ENCODE measurements around the gene PDE4D.
"Not testable (repeated sequence)": the region's sequence is repeated elsewhere in the genome, so short reads cannot be mapped to it uniquely, and the experiment has no call there.

DNA sequence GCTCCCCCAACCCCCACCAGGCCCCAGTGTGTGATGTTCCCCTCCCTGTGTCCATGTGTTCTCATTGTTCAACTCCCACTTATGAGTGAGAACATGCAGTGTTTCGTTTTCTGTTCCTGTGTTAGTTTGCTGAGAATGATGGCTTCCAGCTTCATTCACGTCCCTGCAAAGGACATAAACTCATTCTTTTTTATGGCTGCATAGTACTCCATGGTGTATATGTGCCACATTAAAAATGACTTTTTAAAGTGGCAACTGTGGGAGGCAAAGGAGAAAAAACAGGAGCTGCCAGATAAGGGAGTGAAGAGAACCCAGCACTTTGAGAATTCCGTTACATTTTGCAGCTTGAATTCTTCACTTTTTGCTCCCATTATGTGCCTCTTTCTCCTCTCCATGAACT lies 836.9 kb downstream of the PDE4D start:
- not testable (repeated sequence) for TF ChIP-seq CTCF (conservative IDR thresholded peaks at IDR 0.05; ENCODE audit: low read depth, low read length); NFE2L2 (IDR thresholded peaks at IDR 0.05; ENCODE audit: low read depth, low read length); POLR2A (IDR thresholded peaks at IDR 0.05; ENCODE audit: low read depth, low read length); MXI1 (IDR thresholded peaks at IDR 0.05; ENCODE audit: borderline replicate concordance, low read depth, low read length); RCOR1 (IDR thresholded peaks at IDR 0.05; ENCODE audit: insufficient replicate concordance, low read length); RAD21 (IDR thresholded peaks at IDR 0.05; ENCODE audit: low read length); ELK1 (IDR thresholded peaks at IDR 0.05; ENCODE audit: borderline replicate concordance, low read depth, low read length); CEBPB (IDR thresholded peaks at IDR 0.05; ENCODE audit: low read depth, low read length); MAZ (IDR thresholded peaks at IDR 0.05; ENCODE audit: borderline replicate concordance, low read depth, low read length); CHD1 (IDR thresholded peaks at IDR 0.05; ENCODE audit: low read depth, low read length); MAFK (IDR thresholded peaks at IDR 0.05; ENCODE audit: low read depth, low read length)
- TF ChIP-seq, protein P1, sequence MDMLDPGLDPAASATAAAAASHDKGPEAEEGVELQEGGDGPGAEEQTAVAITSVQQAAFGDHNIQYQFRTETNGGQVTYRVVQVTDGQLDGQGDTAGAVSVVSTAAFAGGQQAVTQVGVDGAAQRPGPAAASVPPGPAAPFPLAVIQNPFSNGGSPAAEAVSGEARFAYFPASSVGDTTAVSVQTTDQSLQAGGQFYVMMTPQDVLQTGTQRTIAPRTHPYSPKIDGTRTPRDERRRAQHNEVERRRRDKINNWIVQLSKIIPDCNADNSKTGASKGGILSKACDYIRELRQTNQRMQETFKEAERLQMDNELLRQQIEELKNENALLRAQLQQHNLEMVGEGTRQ (IDR thresholded peaks at IDR 0.05; ENCODE audit: low read depth, low read length), result not testable (repeated sequence)

Measured in IMR-90 (cell line).